Measurements from ENCODE around the gene ALKBH3.

DNA sequence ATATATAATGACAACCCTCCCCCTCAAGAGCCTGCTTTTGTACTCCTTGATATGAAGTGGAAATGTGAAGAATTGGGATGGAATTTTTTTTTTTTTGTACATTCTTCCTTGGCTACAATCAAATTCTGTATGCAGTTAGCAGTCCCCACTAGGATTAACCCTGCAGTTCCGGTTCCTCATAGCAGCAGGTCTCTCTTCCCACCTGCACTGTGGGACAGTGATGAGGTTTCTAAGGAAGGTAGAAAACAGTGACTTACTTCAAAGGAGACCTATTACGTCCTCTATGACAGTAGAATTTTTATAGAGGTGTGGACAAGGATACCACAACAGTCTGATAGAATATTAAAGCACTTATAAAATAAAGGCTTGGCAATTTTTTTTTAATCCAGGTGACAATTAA is 46.3 kb upstream of the ALKBH3 start:
- TF ChIP-seq, protein P1, sequence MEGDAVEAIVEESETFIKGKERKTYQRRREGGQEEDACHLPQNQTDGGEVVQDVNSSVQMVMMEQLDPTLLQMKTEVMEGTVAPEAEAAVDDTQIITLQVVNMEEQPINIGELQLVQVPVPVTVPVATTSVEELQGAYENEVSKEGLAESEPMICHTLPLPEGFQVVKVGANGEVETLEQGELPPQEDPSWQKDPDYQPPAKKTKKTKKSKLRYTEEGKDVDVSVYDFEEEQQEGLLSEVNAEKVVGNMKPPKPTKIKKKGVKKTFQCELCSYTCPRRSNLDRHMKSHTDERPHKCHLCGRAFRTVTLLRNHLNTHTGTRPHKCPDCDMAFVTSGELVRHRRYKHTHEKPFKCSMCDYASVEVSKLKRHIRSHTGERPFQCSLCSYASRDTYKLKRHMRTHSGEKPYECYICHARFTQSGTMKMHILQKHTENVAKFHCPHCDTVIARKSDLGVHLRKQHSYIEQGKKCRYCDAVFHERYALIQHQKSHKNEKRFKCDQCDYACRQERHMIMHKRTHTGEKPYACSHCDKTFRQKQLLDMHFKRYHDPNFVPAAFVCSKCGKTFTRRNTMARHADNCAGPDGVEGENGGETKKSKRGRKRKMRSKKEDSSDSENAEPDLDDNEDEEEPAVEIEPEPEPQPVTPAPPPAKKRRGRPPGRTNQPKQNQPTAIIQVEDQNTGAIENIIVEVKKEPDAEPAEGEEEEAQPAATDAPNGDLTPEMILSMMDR (IDR thresholded peaks at IDR 0.05): no peak
- TF ChIP-seq ZFX (IDR thresholded peaks at IDR 0.05; ENCODE audit: borderline replicate concordance): no peak

Measured in 22Rv1 (cell line).